ENCODE data around the gene UCHL5.
"Not testable (repeated sequence)": the region's sequence is repeated elsewhere in the genome, so short reads cannot be mapped to it uniquely, and the experiment has no call there.

The UCHL5 gene

GRCh38 chr1:193005785-193006184 lies 53.4 kb downstream of the UCHL5 start:
- no peak for DNase-seq

GRCh38 chr1:192998536-192998935 lies 60.6 kb downstream of the UCHL5 start:
- no peak for DNase-seq

- no peak for DNase-seq
These were observed 65.0 kb downstream of the UCHL5 start for GRCh38 chr1:192994141-192994540.

- no peak for DNase-seq
These were observed 65.6 kb downstream of the UCHL5 start for GRCh38 chr1:192993426-192994085.

GRCh38 chr1:192986748-192987334 lies 72.3 kb downstream of the UCHL5 start:
- not testable (repeated sequence) for DNase-seq

- DNase-seq: no peak
These were observed 72.9 kb downstream of the UCHL5 start for GRCh38 chr1:192986110-192986747.

- DNase-seq: no peak
These were observed 75.1 kb downstream of the UCHL5 start for GRCh38 chr1:192984080-192984479.

- DNase-seq: peak in 1 of 2 donors; percentile 6
These were observed 75.7 kb downstream of the UCHL5 start for GRCh38 chr1:192983349-192983980.

- DNase-seq: no peak
These were observed 78.3 kb downstream of the UCHL5 start for GRCh38 chr1:192980856-192981255.

GRCh38 chr1:192980334-192980733 lies 78.8 kb downstream of the UCHL5 start:
- DNase-seq: not testable (repeated sequence)

GRCh38 chr1:192979542-192979941 lies 79.6 kb downstream of the UCHL5 start:
- DNase-seq: no peak

GRCh38 chr1:192978195-192978710 lies 80.9 kb downstream of the UCHL5 start:
- DNase-seq: no peak

- no peak for DNase-seq
These were observed 82.0 kb downstream of the UCHL5 start for GRCh38 chr1:192977089-192977706.

GRCh38 chr1:192976576-192976975 lies 82.6 kb downstream of the UCHL5 start:
- DNase-seq: no peak

- no peak for DNase-seq
These were observed 84.5 kb downstream of the UCHL5 start for GRCh38 chr1:192974701-192975100.

- DNase-seq: no peak
These were observed 85.2 kb downstream of the UCHL5 start for GRCh38 chr1:192973988-192974387.

- no peak for DNase-seq
These were observed 86.0 kb downstream of the UCHL5 start for GRCh38 chr1:192973202-192973601.

GRCh38 chr1:192969091-192969490 lies 90.1 kb downstream of the UCHL5 start:
- no peak for DNase-seq

- no peak for DNase-seq
These were observed 90.8 kb downstream of the UCHL5 start for GRCh38 chr1:192968323-192968722.

GRCh38 chr1:192967901-192968300 lies 91.3 kb downstream of the UCHL5 start:
- DNase-seq: no peak

- DNase-seq: no peak
These were observed 91.8 kb downstream of the UCHL5 start for GRCh38 chr1:192967211-192967877.

GRCh38 chr1:192966073-192966472 lies 93.1 kb downstream of the UCHL5 start:
- no peak for DNase-seq

GRCh38 chr1:192962901-192963300 lies 96.3 kb downstream of the UCHL5 start:
- DNase-seq: no peak
